Lower lobe of right lung (tissue), 2 donors: ENCODE results near the gene EXOC4. TPM values are rescaled to one million over a fixed set of nuclear protein-coding genes. Genes with fewer than 3 reads are reported as not detected.

ENCODE experiments used
- ATAC-seq, 2 donors: fragments of 200-7000 bp; cut with Tn5 transposase; one replicate each; pipeline ENCODE4 v1.9.1; 2020 to 2022; ENCODE audit warnings: mild to moderate bottlenecking in 2 of 2, moderate library complexity in 2 of 2
- DNase-seq: peaks from one replicate; pipeline ENCODE4 v3.0.0-alpha.2; 2020
- H3K27ac ChIP-seq: fragments of 200-600 bp; one replicate; pipeline ENCODE4 v1.8.0; 2022
- H3K27me3 ChIP-seq: fragments of 200-600 bp; one replicate; pipeline ENCODE4 v1.8.0; 2022; ENCODE audit warnings: low read depth
- H3K36me3 ChIP-seq: fragments of 200-600 bp; one replicate; pipeline ENCODE4 v1.8.0; 2022; ENCODE audit warnings: mild to moderate bottlenecking
- H3K4me1 ChIP-seq: fragments of 200-600 bp; one replicate; pipeline ENCODE4 v1.8.0; 2022
- H3K4me3 ChIP-seq: fragments of 200-600 bp; one replicate; pipeline ENCODE4 v1.8.0; 2022; ENCODE audit warnings: mild to moderate bottlenecking
- H3K9me3 ChIP-seq: fragments of 200-600 bp; one replicate; pipeline ENCODE4 v1.8.0; 2022
- CTCF ChIP-seq: fragments of 200-600 bp; IDR thresholded peaks from one replicate; pipeline ENCODE4 v1.8.0; 2022; ENCODE audit warnings: antibody characterized with exemption, mild to moderate bottlenecking
- intact Hi-C: fragments of 100-400 bp; cut with DNase I; formaldehyde crosslinking; loops from one replicate; pipeline ENCODE4 v1.11.0; 2022
- total RNA-seq: library from RNA; stranded (reverse); fragmentation: NEBNext Ultra II Directional; extraction: Animal tissue kit (Norgen Biotek cat#: 25700); gene quantifications from one replicate; pipeline ENCODE4 v1.2.1, GENCODE V29; 2021
- donor health status: DM: no; HTN: yes; CAD: no; lungs with severe emphysema.

The EXOC4 gene
- total RNA-seq, 1 donor from 2014 or later, result 80.2 TPM

GRCh38 chr7:133828906-133829305 lies 576.0 kb downstream of the EXOC4 start:
- no peak for ATAC-seq
- no peak for TF ChIP-seq CTCF
- Histone ChIP-seq H3K9me3 (no peaks in the 10 kb centered on the region), H3K36me3 (no peaks in the 10 kb centered on the region), H3K4me3 (no peak overlapping the region), H3K27ac (no peak overlapping the region), H3K4me1 (no peaks in the 10 kb centered on the region), H3K27me3 (no peaks in the 10 kb centered on the region)
- intact Hi-C loops, result no loop called here
- DNase-seq, result no peak

- Histone ChIP-seq H3K4me1 (no peaks in the 10 kb centered on the region), H3K36me3 (no peaks in the 10 kb centered on the region), H3K9me3 (no peaks in the 10 kb centered on the region), H3K4me3 (no peak overlapping the region), H3K27me3 (no peaks in the 10 kb centered on the region), H3K27ac (no peak overlapping the region)
- TF ChIP-seq CTCF, result no peak
- DNase-seq (no peak), ATAC-seq (no peak)
- intact Hi-C loops, result no loop called here
Observed at GRCh38 chr7:133829336-133829897, 576.5 kb downstream of the EXOC4 start.

- intact Hi-C loops, result no loop called here
- H3K36me3 ChIP-seq, result no peaks in the 10 kb centered on the region
- DNase-seq, result no peak
- no peak overlapping the region for H3K27ac ChIP-seq
- no peaks in the 10 kb centered on the region for H3K27me3 ChIP-seq
- no peaks in the 10 kb centered on the region for H3K4me1 ChIP-seq
- ATAC-seq, result no peak
- H3K4me3 ChIP-seq, result no peak overlapping the region
- TF ChIP-seq CTCF, result no peak
- no peaks in the 10 kb centered on the region for H3K9me3 ChIP-seq
Observed at GRCh38 chr7:133830081-133830480, 577.2 kb downstream of the EXOC4 start.

- no peak for ATAC-seq
- intact Hi-C loops, result no loop called here
- H3K4me1 ChIP-seq, result no peaks in the 10 kb centered on the region
- H3K27me3 ChIP-seq, result no peaks in the 10 kb centered on the region
- DNase-seq, result no peak
- TF ChIP-seq CTCF, result no peak
- H3K36me3 ChIP-seq, result no peaks in the 10 kb centered on the region
- no peak overlapping the region for H3K27ac ChIP-seq
- H3K4me3 ChIP-seq, result no peak overlapping the region
- H3K9me3 ChIP-seq, result no peaks in the 10 kb centered on the region
Observed at GRCh38 chr7:133836666-133837065, 583.8 kb downstream of the EXOC4 start.

- no peaks in the 10 kb centered on the region for H3K9me3 ChIP-seq
- no peak overlapping the region for H3K27ac ChIP-seq
- no peaks in the 10 kb centered on the region for H3K27me3 ChIP-seq
- H3K4me1 ChIP-seq, result no peaks in the 10 kb centered on the region
- TF ChIP-seq CTCF, result no peak
- intact Hi-C loops, result no loop called here
- DNase-seq, result no peak
- no peak for ATAC-seq
- H3K4me3 ChIP-seq, result no peak overlapping the region
- H3K36me3 ChIP-seq, result no peaks in the 10 kb centered on the region
Observed at GRCh38 chr7:133837224-133837623, 584.3 kb downstream of the EXOC4 start.

- ATAC-seq (no peak), DNase-seq (no peak)
- Histone ChIP-seq H3K9me3 (no peaks in the 10 kb centered on the region), H3K27ac (no peak overlapping the region), H3K4me3 (no peak overlapping the region), H3K4me1 (no peaks in the 10 kb centered on the region), H3K36me3 (no peaks in the 10 kb centered on the region), H3K27me3 (no peaks in the 10 kb centered on the region)
- TF ChIP-seq CTCF, result no peak
- intact Hi-C loops, result no loop called here
Observed at GRCh38 chr7:133839121-133839520, 586.2 kb downstream of the EXOC4 start.
